ENCODE results near the gene SAMD9L.
"Not testable (repeated sequence)": the region's sequence is repeated elsewhere in the genome, so short reads cannot be mapped to it uniquely, and the experiment has no call there.

The SAMD9L gene

GRCh38 chr7:93147363-93147762 lies 822 bp downstream of the SAMD9L start:
- in situ Hi-C loops (cut with MboI; ENCODE audit: low pct_unique_long_range_greater_than_20kb, low sequenced_read_pairs), result no loop called here
- peak; percentile 42 for DNase-seq

- DNase-seq, result peak; percentile 37
- in situ Hi-C loops (cut with MboI; ENCODE audit: low pct_unique_long_range_greater_than_20kb, low sequenced_read_pairs), result no loop called here
Measured at GRCh38 chr7:93146472-93147141, 1.6 kb downstream of the SAMD9L start.

GRCh38 chr7:93146036-93146435 lies 2.1 kb downstream of the SAMD9L start:
- in situ Hi-C loops (cut with MboI; ENCODE audit: low pct_unique_long_range_greater_than_20kb, low sequenced_read_pairs), result no loop called here

GRCh38 chr7:93145354-93145753 lies 2.8 kb downstream of the SAMD9L start:
- in situ Hi-C loops (cut with MboI; ENCODE audit: low pct_unique_long_range_greater_than_20kb, low sequenced_read_pairs), result no loop called here
- DNase-seq, result peak; percentile 49

More at GRCh38 chr7:93146036-93146435, 2.1 kb downstream of the SAMD9L start:
- DNase-seq, result no peak

- in situ Hi-C loops (cut with MboI; ENCODE audit: low pct_unique_long_range_greater_than_20kb, low sequenced_read_pairs), result no loop called here
- no peak for DNase-seq
Measured at GRCh38 chr7:93142127-93142526, 6.1 kb downstream of the SAMD9L start.

GRCh38 chr7:93140582-93141191 lies 7.5 kb downstream of the SAMD9L start:
- in situ Hi-C loops (cut with MboI; ENCODE audit: low pct_unique_long_range_greater_than_20kb, low sequenced_read_pairs), result no loop called here

GRCh38 chr7:93138576-93138975 lies 9.6 kb downstream of the SAMD9L start:
- DNase-seq, result no peak
- in situ Hi-C loops (cut with MboI; ENCODE audit: low pct_unique_long_range_greater_than_20kb, low sequenced_read_pairs), result no loop called here

More at GRCh38 chr7:93140582-93141191, 7.5 kb downstream of the SAMD9L start:
- DNase-seq, result no peak

- in situ Hi-C loops (cut with MboI; ENCODE audit: low pct_unique_long_range_greater_than_20kb, low sequenced_read_pairs), result no loop called here
- DNase-seq, result no peak
Measured at GRCh38 chr7:93133005-93133404, 15.2 kb downstream of the SAMD9L start.

- in situ Hi-C loops (cut with MboI; ENCODE audit: low pct_unique_long_range_greater_than_20kb, low sequenced_read_pairs), result no loop called here
- DNase-seq, result no peak
Measured at GRCh38 chr7:93132216-93132615, 16.0 kb downstream of the SAMD9L start.

GRCh38 chr7:93126954-93127353 lies 21.2 kb downstream of the SAMD9L start:
- in situ Hi-C loops (cut with MboI; ENCODE audit: low pct_unique_long_range_greater_than_20kb, low sequenced_read_pairs); DNase-seq: not testable (repeated sequence)

GRCh38 chr7:93123532-93123931 lies 24.7 kb downstream of the SAMD9L start:
- DNase-seq; in situ Hi-C loops (cut with MboI; ENCODE audit: low pct_unique_long_range_greater_than_20kb, low sequenced_read_pairs): not testable (repeated sequence)

GRCh38 chr7:93120592-93121549 lies 27.3 kb downstream of the SAMD9L start:
- no peak for DNase-seq
- in situ Hi-C loops (cut with MboI; ENCODE audit: low pct_unique_long_range_greater_than_20kb, low sequenced_read_pairs), result no loop called here

GRCh38 chr7:93119191-93119905 lies 28.8 kb downstream of the SAMD9L start:
- in situ Hi-C loops (cut with MboI; ENCODE audit: low pct_unique_long_range_greater_than_20kb, low sequenced_read_pairs), result no loop called here
- DNase-seq, result no peak

GRCh38 chr7:93117852-93118530 lies 30.2 kb downstream of the SAMD9L start, which contains the start of gene SAMD9:
TSS of gene SAMD9 (minus strand) at chr7:93117979. CDS start at chr7:93106097, 11,882 bp downstream.
- peak; percentile 84 for DNase-seq
- in situ Hi-C loops (cut with MboI; ENCODE audit: low pct_unique_long_range_greater_than_20kb, low sequenced_read_pairs), result no loop called here

- DNase-seq, result peak; percentile 4
- in situ Hi-C loops (cut with MboI; ENCODE audit: low pct_unique_long_range_greater_than_20kb, low sequenced_read_pairs), result no loop called here
Measured at GRCh38 chr7:93117327-93117726, 30.9 kb downstream of the SAMD9L start.

GRCh38 chr7:93115796-93116195 lies 32.4 kb downstream of the SAMD9L start:
- DNase-seq, result no peak
- in situ Hi-C loops (cut with MboI; ENCODE audit: low pct_unique_long_range_greater_than_20kb, low sequenced_read_pairs), result no loop called here

GRCh38 chr7:93108003-93108402 lies 40.2 kb downstream of the SAMD9L start:
- in situ Hi-C loops (cut with MboI; ENCODE audit: low pct_unique_long_range_greater_than_20kb, low sequenced_read_pairs), result no loop called here
- DNase-seq, result no peak

GRCh38 chr7:93097388-93097787 lies 50.8 kb downstream of the SAMD9L start:
- in situ Hi-C loops (cut with MboI; ENCODE audit: low pct_unique_long_range_greater_than_20kb, low sequenced_read_pairs), result no loop called here
- no peak for DNase-seq
